HG03342 (cell line): ENCODE data around the gene TCFL5.
"Not testable (repeated sequence)": the region's sequence is repeated elsewhere in the genome, so short reads cannot be mapped to it uniquely, and the experiment has no call there.

Experiments
- ATAC-seq: cut with Tn5 transposase; IDR thresholded peaks from one replicate; pipeline ENCODE4 v1.9.1; 2021; ENCODE audit warnings: mild to moderate bottlenecking, moderate library complexity; ENCODE audit not compliant: unreplicated experiment

Gene TCFL5

GRCh38 chr20:62858058-62858830 lies 3.4 kb downstream of the TCFL5 start:
- ATAC-seq = no peak

DNA sequence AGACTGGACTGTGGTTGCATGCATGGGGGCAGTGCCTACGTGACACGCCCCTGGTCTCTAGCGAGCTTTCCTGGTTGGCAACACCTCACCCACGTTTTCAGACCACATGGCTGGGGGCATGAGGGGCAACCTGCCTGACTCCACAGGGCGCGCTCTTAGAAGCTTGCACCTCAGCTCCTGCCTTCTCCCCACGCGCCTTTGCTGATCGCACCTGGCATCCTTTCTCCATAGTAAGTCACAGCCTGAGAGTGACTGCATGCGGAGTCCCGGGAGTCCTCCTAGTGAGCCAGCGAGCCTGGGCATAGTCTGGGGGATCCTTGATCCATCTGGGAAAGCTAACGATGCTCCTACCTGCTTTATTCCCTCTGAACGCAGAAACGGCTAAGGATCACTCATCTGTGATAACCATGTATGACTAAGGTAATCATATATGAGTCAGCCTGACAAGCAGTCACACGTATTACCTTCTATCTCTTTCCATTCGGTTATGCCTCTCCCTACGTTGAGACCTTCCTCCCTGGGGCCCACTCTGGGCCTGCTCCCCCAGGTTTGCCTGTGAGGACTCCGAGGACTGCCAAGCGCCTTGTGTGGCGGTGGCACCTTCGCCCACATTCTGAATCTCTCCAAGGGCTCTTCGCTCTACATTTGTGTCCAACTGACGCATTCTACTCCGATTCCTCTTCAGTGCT lies 4.5 kb downstream of the TCFL5 start:
- ATAC-seq = no peak

DNA sequence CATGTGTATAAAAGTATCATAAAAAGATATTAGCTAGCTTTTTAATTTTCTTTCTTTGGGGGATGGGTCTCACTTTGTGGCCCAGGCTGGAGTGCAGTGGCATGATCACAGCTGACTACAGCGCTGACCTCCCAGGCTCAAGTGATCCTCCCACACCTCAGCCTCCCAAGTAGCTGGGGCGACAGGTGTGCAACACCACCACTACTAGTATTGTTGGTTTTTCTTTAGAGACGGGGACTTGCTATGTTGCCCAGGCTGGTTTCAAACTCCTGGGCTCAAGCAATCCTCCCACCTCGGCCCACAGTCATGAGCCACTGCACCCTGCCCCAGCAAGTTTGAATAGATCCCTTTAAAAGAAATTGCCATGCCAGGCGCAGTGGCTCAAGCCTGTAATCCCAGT lies 6.5 kb downstream of the TCFL5 start:
- no peak for ATAC-seq

DNA sequence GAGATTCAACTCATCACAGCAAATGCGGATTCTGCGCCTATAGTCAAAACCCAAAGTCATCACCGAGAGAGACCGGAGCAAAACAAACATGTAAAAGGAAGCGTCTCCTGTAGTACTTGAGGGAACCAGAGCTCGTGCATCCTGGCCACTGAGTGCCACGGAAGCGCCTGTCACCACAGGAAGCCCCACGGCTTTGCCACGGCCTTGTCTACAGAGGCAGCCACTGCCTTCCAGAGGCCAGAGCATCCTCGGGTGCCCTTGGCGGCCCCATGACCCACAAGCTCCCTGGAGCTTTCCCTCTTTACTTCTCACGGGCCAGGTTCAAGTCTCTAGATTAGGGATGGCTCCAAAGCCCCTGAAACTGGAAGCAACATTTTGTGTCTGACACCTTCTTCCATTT lies 7.5 kb downstream of the TCFL5 start:
- ATAC-seq = no peak

DNA sequence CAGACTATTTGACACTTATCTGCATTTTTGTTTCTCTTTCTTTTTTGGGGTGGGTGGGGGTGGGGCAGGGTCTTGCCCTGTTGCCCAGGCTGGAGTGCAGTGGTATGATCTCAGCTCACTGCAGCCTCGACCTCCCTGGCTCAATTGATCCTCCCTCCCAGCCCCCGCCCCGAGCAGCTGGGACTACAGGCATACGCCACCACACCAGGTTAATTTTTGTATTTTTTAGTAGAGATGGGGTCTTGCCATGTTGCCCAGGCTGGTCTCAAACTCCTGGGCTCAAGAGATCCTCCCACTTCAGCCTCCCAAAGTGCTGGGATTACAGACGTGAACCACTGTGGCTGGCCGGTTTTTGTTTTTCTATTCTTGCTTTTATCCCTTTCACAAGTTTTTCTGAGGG lies 8.3 kb downstream of the TCFL5 start:
- not testable (repeated sequence) for ATAC-seq

GRCh38 chr20:62852841-62853240 lies 8.8 kb downstream of the TCFL5 start:
- ATAC-seq = no peak

DNA sequence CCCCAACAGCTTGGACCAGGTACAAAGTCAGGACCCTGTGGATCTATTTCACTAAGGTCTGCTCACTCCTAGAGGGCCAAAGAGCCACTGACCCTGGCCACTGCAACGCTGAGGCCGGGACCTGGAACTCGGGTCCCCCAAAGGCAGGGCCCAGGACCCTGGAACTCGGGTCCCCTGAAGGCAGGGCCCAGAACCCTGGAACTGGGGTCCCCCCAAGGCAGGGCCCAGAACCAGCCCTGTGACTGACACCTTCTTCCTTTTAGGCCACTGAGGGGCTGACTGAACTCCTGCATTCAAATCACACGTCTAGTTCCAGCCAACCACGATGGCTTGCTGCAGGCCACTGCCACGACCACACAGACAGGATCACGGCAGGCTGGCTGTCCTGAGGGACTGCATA lies 9.4 kb downstream of the TCFL5 start:
- no peak for ATAC-seq

DNA sequence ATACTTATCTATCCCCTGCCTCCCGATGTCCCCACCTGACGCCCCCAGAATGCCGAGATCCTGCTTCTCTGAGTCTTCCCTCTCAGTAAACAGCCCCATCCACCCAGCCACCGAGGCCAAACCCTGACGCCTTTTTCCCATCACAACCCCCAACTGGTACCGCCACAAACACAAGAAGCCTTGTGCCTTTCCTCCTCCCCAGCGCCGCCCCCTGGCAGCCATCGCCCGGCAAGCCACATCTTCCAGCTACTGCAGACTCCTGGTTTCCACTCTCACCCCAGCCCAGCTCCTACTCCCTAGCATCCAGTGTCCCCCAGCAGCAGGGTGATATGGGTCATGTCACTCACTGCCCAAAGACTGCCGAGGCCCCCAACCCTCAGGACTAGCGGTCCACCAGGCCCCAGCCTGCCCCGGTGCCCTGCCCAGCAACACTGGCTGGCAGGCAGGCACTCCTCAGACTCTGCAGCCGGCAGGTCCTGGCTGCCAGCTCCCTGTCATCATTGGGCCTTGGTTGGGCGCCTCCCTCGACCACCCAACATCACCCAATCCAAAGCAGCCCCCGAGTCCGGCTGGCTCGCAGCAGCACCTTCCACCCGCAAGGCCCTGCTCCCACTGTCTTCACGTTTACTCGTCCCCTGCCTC lies 11.2 kb downstream of the TCFL5 start:
- no peak for ATAC-seq

- no peak for ATAC-seq
Observed at GRCh38 chr20:62849431-62849830, 12.2 kb downstream of the TCFL5 start.

DNA sequence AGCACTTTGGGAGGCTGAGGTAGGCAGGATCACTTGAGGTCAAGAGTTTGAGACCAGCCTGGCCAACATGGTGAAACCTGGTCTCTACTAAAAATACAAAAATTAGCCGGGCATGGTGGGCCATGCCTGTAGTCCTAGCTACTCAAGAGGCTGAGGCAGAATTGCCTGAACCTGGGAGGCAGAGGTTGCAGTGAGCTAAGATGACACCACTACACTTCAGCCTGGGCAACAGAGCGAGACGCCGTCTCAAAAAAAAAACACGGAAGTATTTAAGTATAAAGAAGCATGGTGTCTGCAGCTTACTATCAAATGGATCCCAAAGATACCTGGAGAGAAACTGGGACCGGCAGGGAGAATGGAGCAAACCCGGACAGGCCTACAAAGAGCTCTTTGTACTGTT lies 12.7 kb downstream of the TCFL5 start:
- ATAC-seq = not testable (repeated sequence)

GRCh38 chr20:62846166-62846890 lies 15.3 kb downstream of the TCFL5 start:
- ATAC-seq = no peak

DNA sequence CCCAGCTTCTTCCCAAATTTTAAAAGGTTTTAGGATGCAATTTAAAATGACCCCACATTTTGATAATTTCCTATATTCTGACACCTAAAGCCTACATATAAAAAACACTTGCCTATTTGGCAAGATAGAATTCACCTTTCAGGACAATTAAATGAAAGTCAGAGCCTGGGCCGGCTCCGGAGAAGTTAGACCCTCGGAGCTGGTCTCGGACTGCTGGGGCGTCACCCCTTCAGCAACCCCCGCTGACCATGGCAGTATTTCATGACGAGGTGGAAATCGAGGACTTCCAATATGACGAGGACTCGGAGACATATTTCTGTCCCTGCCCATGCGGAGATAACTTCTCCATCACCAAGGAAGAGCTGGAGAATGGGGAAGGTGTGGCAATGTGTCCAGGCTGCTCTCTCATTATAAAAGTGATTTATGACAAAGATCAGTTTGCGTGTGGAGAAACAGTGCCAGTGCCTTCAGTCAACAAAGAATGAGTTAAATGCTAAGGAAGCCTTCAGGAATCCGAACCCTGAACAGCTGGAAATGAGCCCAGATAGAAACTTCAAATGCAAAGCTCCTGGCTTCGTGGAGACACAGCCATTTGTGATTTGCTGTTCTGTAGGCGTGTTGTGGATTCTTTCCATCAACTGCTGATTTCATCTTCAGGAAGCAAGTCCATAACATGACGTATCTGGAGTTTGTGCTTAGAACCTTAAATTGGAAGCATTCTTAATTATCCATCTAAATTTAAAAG lies 16.0 kb downstream of the TCFL5 start:
- ATAC-seq = no peak

- ATAC-seq = no peak
Observed at GRCh38 chr20:62844182-62844581, 17.4 kb downstream of the TCFL5 start.

DNA sequence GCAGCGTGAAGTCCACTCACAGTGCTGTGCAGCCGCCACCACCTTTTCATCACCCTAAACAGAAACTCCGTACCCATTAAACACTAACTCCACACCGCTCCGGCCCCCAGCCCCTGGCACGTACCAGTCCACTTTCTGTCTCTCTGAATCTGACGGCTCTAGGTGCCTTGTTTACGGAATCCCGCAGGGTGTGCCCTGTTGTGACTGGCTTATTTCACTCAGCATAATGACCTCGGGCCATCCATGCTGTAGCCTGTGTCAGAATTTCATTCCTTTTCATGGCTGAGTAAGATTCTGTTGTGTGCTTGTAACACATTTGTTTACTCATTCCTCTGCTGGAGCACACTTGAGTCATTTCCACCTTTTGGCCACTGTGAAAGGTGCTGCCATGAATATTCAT lies 18.0 kb downstream of the TCFL5 start:
- ATAC-seq = no peak

- ATAC-seq = no peak
Observed at GRCh38 chr20:62841705-62842212, 19.9 kb downstream of the TCFL5 start.

- ATAC-seq = no peak
Observed at GRCh38 chr20:62840244-62841197, 21.1 kb downstream of the TCFL5 start.

- ATAC-seq = no peak
Observed at GRCh38 chr20:62839816-62840215, 21.8 kb downstream of the TCFL5 start.

DNA sequence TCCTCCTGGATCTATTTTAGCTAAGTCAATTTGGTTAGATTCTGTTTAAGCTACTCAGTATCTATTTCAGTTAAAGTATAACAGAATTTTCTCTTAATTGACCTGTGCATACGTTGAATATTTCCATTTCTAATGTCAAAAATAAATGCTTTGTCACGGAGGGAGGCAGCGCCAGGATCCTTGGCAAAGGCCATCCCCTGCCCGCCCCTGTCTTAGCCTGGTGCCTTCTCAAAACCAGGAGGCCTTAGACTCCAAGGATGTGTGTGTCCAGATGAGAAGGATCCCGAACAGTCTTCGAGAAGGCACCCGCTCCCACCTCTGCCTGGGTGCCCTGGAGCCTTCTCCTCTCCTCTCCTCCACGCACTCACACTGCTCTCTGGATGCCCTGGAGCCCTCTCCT lies 22.4 kb downstream of the TCFL5 start:
- no peak for ATAC-seq

DNA sequence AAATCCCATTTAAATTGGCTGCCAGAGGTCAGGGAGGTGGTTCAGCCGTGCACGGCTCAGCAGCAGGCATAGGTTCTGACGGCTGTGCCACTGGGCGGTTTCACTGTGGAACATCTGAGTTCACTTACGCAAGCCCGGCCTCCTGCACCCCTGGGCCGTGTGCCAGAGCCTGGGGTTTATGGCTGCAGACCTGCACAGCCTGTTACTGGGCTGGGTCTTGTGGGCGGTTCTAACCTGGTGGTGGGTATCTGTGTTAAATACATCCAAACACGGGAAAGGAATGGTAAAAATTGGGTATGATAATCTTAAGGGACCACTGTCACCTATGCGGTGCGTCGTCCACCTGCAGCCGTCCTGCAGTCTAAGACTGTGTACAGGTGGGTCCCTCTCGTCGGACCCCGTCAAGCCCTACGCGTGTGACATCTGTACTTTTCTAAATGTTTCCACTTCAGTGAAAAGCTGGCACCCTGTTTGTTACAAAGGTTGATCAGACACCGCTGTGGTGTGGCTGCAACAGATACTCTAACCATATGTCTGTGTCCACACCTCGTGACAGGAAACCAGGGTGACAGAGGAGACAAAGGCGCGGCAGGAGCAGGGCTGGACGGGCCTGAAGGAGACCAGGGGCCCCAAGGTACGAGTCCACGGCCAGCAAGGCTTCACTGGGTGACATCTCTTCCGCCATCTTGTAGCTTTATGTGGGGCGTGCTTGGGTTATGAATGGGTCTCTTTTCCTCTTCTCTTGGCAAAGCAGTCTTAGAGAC lies 23.3 kb downstream of the TCFL5 start:
- ATAC-seq = no peak
